HCT116 (cell line): ENCODE measurements around the gene SLC25A29. TPM values are rescaled to one million over a fixed set of nuclear protein-coding genes. Genes with fewer than 3 reads are reported as not detected.

Experiments
- ATAC-seq: fragments of 200-7000 bp; cut with Tn5 transposase; 2 replicates; pipeline ENCODE4 v1.9.1; 2020; ENCODE audit warnings: mild to moderate bottlenecking, moderate library complexity
- BruUV-seq: library from RNA; stranded (reverse); fragments of 400-500 nt; replicated peaks from 2 replicates; lab custom pipeline; 2021; lab: Mats Ljungman, UMichigan
- CTCF ChIA-PET: fragments of 300-600 bp; sonication (Branson Sonifier 250); formaldehyde crosslinking; loops from one replicate; lab custom pipeline; 2021; ENCODE audit warnings: antibody characterized with exemption; lab: Charles Lee
- POLR2A ChIA-PET: fragments of 300-600, 350-600 bp; sonication (Branson Sonifier 250); formaldehyde crosslinking; loops from one replicate; lab custom pipeline; 2021; ENCODE audit warnings: antibody characterized with exemption; lab: Charles Lee
- RAD21 ChIA-PET, 2 experiments: fragments of 300-600 bp; sonication (Branson Sonifier 250); formaldehyde crosslinking; loops; one replicate each; lab custom pipeline; 2023; ENCODE audit warnings: low total read pairs in 2 of 2; ENCODE audit not compliant: uncharacterized antibody in 2 of 2, unreplicated experiment in 2 of 2, low non-redundant PET in 1 of 2; lab: Charles Lee
- DNase-seq: peaks from one replicate; pipeline ENCODE4 v3.0.0-alpha.2; 2010; ENCODE audit warnings: low read depth, low spot score
- H2AFZ ChIP-seq: fragments of 200-600 bp; shearing (Covaris generic), sonication (generic); 2 replicates; pipeline ENCODE4 v1.6.1; 2017; ENCODE audit warnings: low read depth, mixed run types, mixed read lengths, antibody characterized with exemption, low read length; ENCODE audit not compliant: poor library complexity, severe bottlenecking
- H3K27ac ChIP-seq: 2 replicates; pipeline ENCODE4 v1.5.1; 2012; ENCODE audit warnings: low read depth, low read length
- H3K27me3 ChIP-seq: fragments of 200-600 bp; sonication (generic); 2 replicates; pipeline ENCODE4 v1.6.1; 2016; ENCODE audit warnings: mixed run types, low read length, mixed read lengths; ENCODE audit not compliant: insufficient read depth
- H3K36me3 ChIP-seq, 2 experiments: fragments of 200-500 bp in 1 of 2; fragments of 200-600 bp in 1 of 2; sonication (Bioruptor generic) in 1 of 2; sonication (generic) in 1 of 2; 2 replicates each; pipeline versions ENCODE4 v1.5.1 to v1.6.1; 2014 to 2016; ENCODE audit warnings: low read length in 2 of 2, inconsistent platforms in 1 of 2, mixed read lengths in 1 of 2, mixed run types in 1 of 2; ENCODE audit not compliant: insufficient read depth in 2 of 2, control insufficient read depth in 1 of 2
- H3K4me1 ChIP-seq, 2 experiments: fragments of 200-600 bp in 1 of 2; sonication (generic) in 1 of 2; 2 replicates each; pipeline versions ENCODE4 v1.5.1 to v1.6.1; 2012 to 2017; ENCODE audit warnings: low read length in 2 of 2, inconsistent platforms in 1 of 2, mild to moderate bottlenecking in 1 of 2, mixed read lengths in 1 of 2, mixed run types in 1 of 2, moderate library complexity in 1 of 2; ENCODE audit not compliant: insufficient read depth in 2 of 2, control insufficient read depth in 1 of 2
- H3K4me2 ChIP-seq: fragments of 200-600 bp; sonication (generic); 2 replicates; pipeline ENCODE4 v1.6.1; 2017; ENCODE audit warnings: mixed run types, low read length, mixed read lengths
- H3K4me3 ChIP-seq, 2 experiments: fragments of 200-600 bp in 1 of 2; sonication (generic) in 1 of 2; replicated peaks in 1 of 2; 2 replicates each; pipeline ENCODE4 v1.5.1; 2011 to 2016; ENCODE audit warnings: low read length in 2 of 2, control low read depth in 1 of 2, low read depth in 1 of 2, mild to moderate bottlenecking in 1 of 2, mixed read lengths in 1 of 2, mixed run types in 1 of 2
- H3K79me2 ChIP-seq: fragments of 200-600 bp; sonication (generic); 2 replicates; pipeline ENCODE4 v1.6.1; 2017; ENCODE audit warnings: mild to moderate bottlenecking, mixed run types, low read length, moderate library complexity, mixed read lengths; ENCODE audit not compliant: insufficient read depth
- H3K9ac ChIP-seq: fragments of 200-600 bp; sonication (generic); 2 replicates; pipeline ENCODE4 v1.6.1; 2016; ENCODE audit warnings: low read length, mixed read lengths
- H3K9me2 ChIP-seq: fragments of 200-600 bp; sonication (generic), shearing (Covaris generic); 2 replicates; pipeline ENCODE4 v1.6.1; 2017; ENCODE audit warnings: mixed run types, mild to moderate bottlenecking, moderate library complexity; ENCODE audit not compliant: insufficient read depth
- H3K9me3 ChIP-seq, 2 experiments: fragments of 200-500 bp in 1 of 2; fragments of 200-600 bp in 1 of 2; sonication (Bioruptor generic) in 1 of 2; sonication (generic) in 1 of 2; 2 replicates each; pipeline ENCODE4 v1.6.1; 2014 to 2017; ENCODE audit warnings: low read length in 2 of 2, mixed read lengths in 2 of 2, inconsistent platforms in 1 of 2, low read depth in 1 of 2, mild to moderate bottlenecking in 1 of 2, mixed run types in 1 of 2, moderate library complexity in 1 of 2; ENCODE audit not compliant: control insufficient read depth in 1 of 2, insufficient read depth in 1 of 2
- H4K20me1 ChIP-seq: fragments of 200-600 bp; sonication (generic), shearing (Covaris generic); 2 replicates; pipeline ENCODE4 v1.6.1; 2017; ENCODE audit warnings: mixed run types, mild to moderate bottlenecking, moderate library complexity; ENCODE audit not compliant: insufficient read depth
- EGR1 ChIP-seq: IDR thresholded peaks from 2 replicates; pipeline ENCODE4 v1.6.1; 2012; ENCODE audit warnings: low read depth
- ELF1 ChIP-seq: IDR thresholded peaks from 2 replicates; pipeline ENCODE4 v1.6.1; 2012; ENCODE audit warnings: low read depth, borderline replicate concordance
- EZH2 ChIP-seq: fragments of 200-600 bp; sonication (generic); IDR thresholded peaks from 2 replicates; pipeline ENCODE4 v1.6.1; 2017; ENCODE audit warnings: antibody characterized with exemption, mixed run types
- FOSL1 ChIP-seq: IDR thresholded peaks from 2 replicates; pipeline ENCODE4 v1.6.1; 2012; ENCODE audit warnings: low read depth
- REST ChIP-seq: IDR thresholded peaks from 2 replicates; pipeline ENCODE4 v1.6.1; 2012; ENCODE audit warnings: low read depth
- SP1 ChIP-seq: IDR thresholded peaks from 2 replicates; pipeline ENCODE4 v1.6.1; 2012; ENCODE audit warnings: low read depth
- SRF ChIP-seq: IDR thresholded peaks from 2 replicates; pipeline ENCODE4 v1.6.1; 2012; ENCODE audit warnings: low read depth
- ZFX ChIP-seq: fragments of 450-650 bp; IDR thresholded peaks from 2 replicates; pipeline ENCODE4 v1.6.1; 2017
- ZNF274 ChIP-seq: fragments of 200-500 bp; sonication (Bioruptor generic); IDR thresholded peaks from 2 replicates; pipeline ENCODE4 v1.6.1; 2014; ENCODE audit warnings: mild to moderate bottlenecking, low read depth, low read length, inconsistent platforms
- intact Hi-C: fragments of 100-400 bp; cut with micrococcal nuclease; formaldehyde crosslinking; loops from 2 replicates; pipeline ENCODE4 v1.10.0; 2022
- total RNA-seq: library from RNA; stranded (reverse); gene quantifications from one replicate; pipeline ENCODE4 v1.2.1, GENCODE V29; 2021; ENCODE audit not compliant: unreplicated experiment
- TF ChIP-seq, protein P1 (sequence below): IDR thresholded peaks from 2 replicates; pipeline ENCODE4 v1.6.1; 2011; ENCODE audit warnings: mild to moderate bottlenecking, low read length, moderate library complexity; ENCODE audit not compliant: insufficient replicate concordance; ENCODE audit errors: extremely low read depth

SLC25A29 gene
- total RNA-seq, 1 experiment from 2014 or later = 38.7 TPM

DNA sequence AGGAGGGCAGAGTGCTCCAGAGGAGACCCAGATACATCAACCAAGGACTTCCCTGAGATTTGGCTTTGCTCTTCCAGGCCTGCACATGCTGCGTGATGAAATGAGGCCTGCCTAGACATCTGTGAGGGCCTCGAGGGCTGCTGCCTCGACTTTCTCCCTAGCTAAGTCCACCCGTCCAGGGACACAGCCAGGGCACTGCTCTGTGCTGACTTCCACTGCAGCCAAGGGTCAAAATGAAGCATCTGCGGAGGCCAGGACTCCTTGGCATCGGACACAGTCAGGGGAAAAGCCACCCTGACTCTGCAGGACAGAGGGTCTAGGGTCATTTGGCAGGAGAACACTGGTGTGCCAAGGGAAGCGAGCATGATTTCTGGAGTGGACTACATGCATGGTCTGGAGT is 27.6 kb upstream of the SLC25A29 start:
- DNase-seq (no peak), ATAC-seq (no peak)
- ChIA-PET POLR2A (no interaction called here), CTCF (no interaction called here), RAD21 (no interaction called here)
- H3K4me2 ChIP-seq = no peak overlapping the region
- H3K9me2 ChIP-seq = no peaks in the 10 kb centered on the region
- no peak overlapping the region for H3K27ac ChIP-seq
- peaks cover 0 to 5% of the 10 kb centered on the region in 2 experiments; a peak in 1 of 4 replicates for H3K36me3 ChIP-seq
- H3K9ac ChIP-seq = no peak overlapping the region
- no peak overlapping the region for H3K4me3 ChIP-seq
- no peak for TF ChIP-seq ZNF274
- TF ChIP-seq ELF1 = no peak
- no peak for TF ChIP-seq ZFX
- TF ChIP-seq, protein P1, sequence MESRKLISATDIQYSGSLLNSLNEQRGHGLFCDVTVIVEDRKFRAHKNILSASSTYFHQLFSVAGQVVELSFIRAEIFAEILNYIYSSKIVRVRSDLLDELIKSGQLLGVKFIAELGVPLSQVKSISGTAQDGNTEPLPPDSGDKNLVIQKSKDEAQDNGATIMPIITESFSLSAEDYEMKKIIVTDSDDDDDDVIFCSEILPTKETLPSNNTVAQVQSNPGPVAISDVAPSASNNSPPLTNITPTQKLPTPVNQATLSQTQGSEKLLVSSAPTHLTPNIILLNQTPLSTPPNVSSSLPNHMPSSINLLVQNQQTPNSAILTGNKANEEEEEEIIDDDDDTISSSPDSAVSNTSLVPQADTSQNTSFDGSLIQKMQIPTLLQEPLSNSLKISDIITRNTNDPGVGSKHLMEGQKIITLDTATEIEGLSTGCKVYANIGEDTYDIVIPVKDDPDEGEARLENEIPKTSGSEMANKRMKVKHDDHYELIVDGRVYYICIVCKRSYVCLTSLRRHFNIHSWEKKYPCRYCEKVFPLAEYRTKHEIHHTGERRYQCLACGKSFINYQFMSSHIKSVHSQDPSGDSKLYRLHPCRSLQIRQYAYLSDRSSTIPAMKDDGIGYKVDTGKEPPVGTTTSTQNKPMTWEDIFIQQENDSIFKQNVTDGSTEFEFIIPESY = no peak
- no peak for TF ChIP-seq EGR1
- no peak for TF ChIP-seq FOSL1
- TF ChIP-seq SP1 = no peak
- TF ChIP-seq REST = no peak
- TF ChIP-seq EZH2 = no peak
- TF ChIP-seq SRF = no peak
- H3K4me1 ChIP-seq = no peaks in the 10 kb centered on the region
- H2AFZ ChIP-seq = no peak overlapping the region
- intact Hi-C loops = no loop called here
- no peaks in the 10 kb centered on the region for H4K20me1 ChIP-seq
- H3K27me3 ChIP-seq = no peaks in the 10 kb centered on the region
- no peaks in the 10 kb centered on the region for H3K79me2 ChIP-seq
- no peaks in the 10 kb centered on the region for H3K9me3 ChIP-seq
- TSS peak; percentile 71 for BruUV-seq
